Right lobe of liver (tissue), 6 donors: Measurements from ENCODE around the gene ASB3. TPM values are rescaled to one million over a fixed set of nuclear protein-coding genes. Genes with fewer than 3 reads are reported as not detected.

Experiments
- ATAC-seq, 4 donors: fragments of 200-7000 bp; cut with Tn5 transposase; one replicate each; pipeline ENCODE4 v1.9.1; 2020; ENCODE audit warnings: mild to moderate bottlenecking in 4 of 4, moderate library complexity in 4 of 4
- DNase-seq, 3 donors: peaks; one replicate each; pipeline ENCODE4 v3.0.0-alpha.2; 2020
- H3K27ac ChIP-seq, 3 donors: fragments of 200-600 bp; one replicate each; pipeline ENCODE4 v1.8.0; 2022
- H3K27me3 ChIP-seq, 2 donors: fragments of 200-600 bp; one replicate each; pipeline ENCODE4 v1.8.0; 2022
- H3K36me3 ChIP-seq, 4 donors: fragments of 200-600 bp; sonication (generic) in 1 of 4; one replicate each; pipeline versions ENCODE4 v1.5.1 to v1.8.0; 2017 to 2022; ENCODE audit warnings: control low read depth in 1 of 4
- H3K4me1 ChIP-seq, 4 donors: fragments of 200-600 bp; sonication (generic) in 1 of 4; one replicate each; pipeline versions ENCODE4 v1.5.1 to v1.8.0; 2017 to 2022; ENCODE audit warnings: control low read depth in 1 of 4
- H3K4me3 ChIP-seq, 3 donors: fragments of 200-600 bp; one replicate each; pipeline ENCODE4 v1.8.0; 2022
- H3K9me3 ChIP-seq, 4 donors: fragments of 200-600 bp; sonication (generic) in 1 of 4; one replicate each; pipeline versions ENCODE4 v1.5.1 to v1.8.0; 2017 to 2022; ENCODE audit warnings: control low read depth in 1 of 4
- POLR2A ChIP-seq: fragments of 450-650 bp; IDR thresholded peaks from one replicate; pipeline ENCODE4 v1.6.1; 2017; ENCODE audit warnings: antibody characterized with exemption, mild to moderate bottlenecking
- WGBS: methylation state at CpG from one replicate; pipeline ENCODE4 v1.1.6; 2018; ENCODE audit warnings: low coverage, low lambda C conversion rate; ENCODE audit not compliant: insufficient coverage; ENCODE audit errors: missing lambda C conversion rate; 5-methylcytosine and 5-hydroxymethylcytosine counted together
- intact Hi-C, 2 donors: fragments of 100-400 bp; cut with DNase I; formaldehyde crosslinking; loops; one replicate each; pipeline versions ENCODE4 v1.11.2 to v1.14.1; 2022
- total RNA-seq, 6 experiments: library from RNA; depleted of rRNA in 2 of 6; stranded (reverse); fragments of >200 nt in 2 of 6; fragmentation: NEBNext Ultra II Directional in 3 of 6; extraction: Animal tissue kit (Norgen Biotek cat#: 25700) in 3 of 6; gene quantifications; one replicate each; pipeline versions ENCODE4 v1.1.0 to v1.2.4, GENCODE V29; 2016 to 2023
- TF ChIP-seq, protein P1 (sequence below), 4 donors: fragments of 200-600 bp in 3 of 4; fragments of 450-650 bp in 1 of 4; IDR thresholded peaks; one replicate each; pipeline versions ENCODE4 v1.5.1 to v1.8.0; 2016 to 2022; ENCODE audit warnings: antibody characterized with exemption in 4 of 4, mild to moderate bottlenecking in 2 of 4
- donor health status: DM: no; HTN: yes; CAD: no.
- donor health status: DM: no; HTN: no; CAD: no.
- donor health status: DM: no; HTN: no; CAD: no.
- donor health status: DM: no; HTN: yes; CAD: no.
- donor health status: DM: no; HTN: yes; CAD: no.

Gene ASB3
- total RNA-seq, 6 experiments from 2014 or later, result 3.6 to 8.4 (median 5.3) TPM

DNA sequence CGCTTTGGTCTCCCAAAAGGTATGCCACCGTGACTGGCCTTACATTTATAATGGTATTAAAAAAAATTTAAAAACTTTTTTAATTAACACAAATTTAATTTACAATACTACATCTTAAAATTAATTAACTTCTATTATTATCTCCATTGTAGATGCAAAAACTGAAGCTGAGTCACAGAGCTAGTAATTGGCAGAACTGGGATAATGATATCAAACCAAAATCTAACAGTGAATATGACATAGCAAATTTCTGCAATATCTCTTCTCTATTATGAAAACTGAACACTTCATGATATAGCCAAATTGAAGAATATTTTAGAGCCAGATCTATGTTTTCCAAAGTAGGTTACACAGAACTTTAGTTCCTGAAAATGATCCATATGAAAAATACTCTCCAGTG is 85.5 kb downstream of the ASB3 start:
- Histone ChIP-seq H3K36me3 (no peaks in the 10 kb centered on the region), H3K4me3 (no peak overlapping the region), H3K27me3 (no peaks in the 10 kb centered on the region), H3K9me3 (no peaks in the 10 kb centered on the region), H3K27ac (no peak overlapping the region), H3K4me1 (no peaks in the 10 kb centered on the region)
- intact Hi-C loops, result no loop called here
- DNase-seq, result no peak
- WGBS, result 100% methylated on average over 2 of the region's 2 CpGs
- TF ChIP-seq, protein P1, sequence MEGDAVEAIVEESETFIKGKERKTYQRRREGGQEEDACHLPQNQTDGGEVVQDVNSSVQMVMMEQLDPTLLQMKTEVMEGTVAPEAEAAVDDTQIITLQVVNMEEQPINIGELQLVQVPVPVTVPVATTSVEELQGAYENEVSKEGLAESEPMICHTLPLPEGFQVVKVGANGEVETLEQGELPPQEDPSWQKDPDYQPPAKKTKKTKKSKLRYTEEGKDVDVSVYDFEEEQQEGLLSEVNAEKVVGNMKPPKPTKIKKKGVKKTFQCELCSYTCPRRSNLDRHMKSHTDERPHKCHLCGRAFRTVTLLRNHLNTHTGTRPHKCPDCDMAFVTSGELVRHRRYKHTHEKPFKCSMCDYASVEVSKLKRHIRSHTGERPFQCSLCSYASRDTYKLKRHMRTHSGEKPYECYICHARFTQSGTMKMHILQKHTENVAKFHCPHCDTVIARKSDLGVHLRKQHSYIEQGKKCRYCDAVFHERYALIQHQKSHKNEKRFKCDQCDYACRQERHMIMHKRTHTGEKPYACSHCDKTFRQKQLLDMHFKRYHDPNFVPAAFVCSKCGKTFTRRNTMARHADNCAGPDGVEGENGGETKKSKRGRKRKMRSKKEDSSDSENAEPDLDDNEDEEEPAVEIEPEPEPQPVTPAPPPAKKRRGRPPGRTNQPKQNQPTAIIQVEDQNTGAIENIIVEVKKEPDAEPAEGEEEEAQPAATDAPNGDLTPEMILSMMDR (IDR thresholded peaks at IDR 0.05), result no peak
- ATAC-seq, result no peak

GRCh38 chr2:53697686-53698085 is 89.1 kb downstream of the ASB3 start:
- no peak for DNase-seq

DNA sequence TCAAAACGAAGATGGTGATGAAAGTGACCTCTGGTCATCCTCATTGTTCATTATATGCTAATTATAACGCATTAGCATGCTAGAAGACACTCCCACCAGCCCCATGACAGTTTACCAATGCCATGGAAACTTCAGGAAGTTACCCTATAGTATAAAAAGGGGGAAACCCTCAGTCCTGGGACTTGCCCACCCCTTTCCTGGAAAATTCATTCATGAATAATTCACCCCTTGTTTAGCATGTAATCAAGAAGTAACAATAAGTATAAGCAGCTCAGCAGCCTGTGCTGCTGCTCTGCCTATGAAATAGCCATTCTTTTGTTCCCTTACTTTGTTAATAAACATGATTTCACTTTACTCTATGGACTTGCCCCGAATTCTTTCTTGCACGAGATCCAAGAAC is 89.7 kb downstream of the ASB3 start:
- H3K27me3 ChIP-seq, result no peaks in the 10 kb centered on the region
- ATAC-seq, result no peak
- no peaks in the 10 kb centered on the region for H3K4me1 ChIP-seq
- DNase-seq, result no peak
- H3K27ac ChIP-seq, result no peak overlapping the region
- no peak overlapping the region for H3K4me3 ChIP-seq
- TF ChIP-seq, protein P1 (IDR thresholded peaks at IDR 0.05), result no peak
- no peak for TF ChIP-seq POLR2A
- 85% methylated on average over 4 of the region's 4 CpGs for WGBS
- no peaks in the 10 kb centered on the region for H3K9me3 ChIP-seq
- intact Hi-C loops, result no loop called here
- H3K36me3 ChIP-seq, result no peaks in the 10 kb centered on the region

More at GRCh38 chr2:53697686-53698085, 89.1 kb downstream of the ASB3 start:
- H3K27ac ChIP-seq, result no peak overlapping the region
- no peaks in the 10 kb centered on the region for H3K9me3 ChIP-seq
- no peaks in the 10 kb centered on the region for H3K36me3 ChIP-seq
- TF ChIP-seq, protein P1 (IDR thresholded peaks at IDR 0.05), result no peak
- TF ChIP-seq POLR2A, result no peak
- no peak for ATAC-seq
- WGBS, result 100% methylated on average over 1 of the region's 1 CpG
- intact Hi-C loops, result no loop called here
- H3K4me3 ChIP-seq, result no peak overlapping the region
- no peaks in the 10 kb centered on the region for H3K4me1 ChIP-seq
- no peaks in the 10 kb centered on the region for H3K27me3 ChIP-seq

DNA sequence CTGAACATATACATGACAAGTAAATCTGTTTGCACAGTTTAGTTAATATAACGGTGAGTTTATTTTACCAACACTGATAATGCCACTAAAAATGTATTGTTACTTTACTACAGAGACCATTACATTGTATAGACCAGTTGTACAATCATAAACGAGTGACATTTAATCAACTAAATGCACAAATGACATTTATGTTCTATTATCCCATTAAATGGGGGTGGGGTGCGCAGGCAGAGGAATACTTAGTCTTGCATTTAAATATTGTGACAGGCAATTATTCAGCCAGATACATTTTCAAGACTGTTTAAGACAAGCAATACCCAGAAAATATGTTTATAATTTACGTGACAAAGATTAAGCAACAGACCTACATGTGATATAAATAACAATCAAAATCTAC is 91.2 kb downstream of the ASB3 start:
- WGBS, result 100% methylated on average over 4 of the region's 4 CpGs
- H3K4me1 ChIP-seq, result no peaks in the 10 kb centered on the region
- TF ChIP-seq POLR2A, result no peak
- TF ChIP-seq, protein P1 (IDR thresholded peaks at IDR 0.05), result no peak
- no peaks in the 10 kb centered on the region for H3K27me3 ChIP-seq
- H3K27ac ChIP-seq, result no peak overlapping the region
- H3K9me3 ChIP-seq, result no peaks in the 10 kb centered on the region
- DNase-seq (no peak), ATAC-seq (no peak)
- no peaks in the 10 kb centered on the region for H3K36me3 ChIP-seq
- intact Hi-C loops, result no loop called here
- H3K4me3 ChIP-seq, result no peak overlapping the region
